T-helper 9 cell (primary cell): ENCODE results near the gene CTNND2.

Source experiments
- DNase-seq: peaks from one replicate; pipeline ENCODE4 v3.0.0-alpha.2; 2020

Gene CTNND2

GRCh38 chr5:11230890-11231289 lies 673.4 kb downstream of the CTNND2 start:
- DNase-seq: no peak

GRCh38 chr5:11227064-11227463 lies 677.2 kb downstream of the CTNND2 start:
- DNase-seq: no peak

- DNase-seq: no peak
Measured at GRCh38 chr5:11224436-11225187, 679.6 kb downstream of the CTNND2 start.

- no peak for DNase-seq
Measured at GRCh38 chr5:11222169-11222568, 682.1 kb downstream of the CTNND2 start.

GRCh38 chr5:11214864-11215644 lies 689.2 kb downstream of the CTNND2 start:
- no peak for DNase-seq

GRCh38 chr5:11212706-11213105 lies 691.5 kb downstream of the CTNND2 start:
- DNase-seq: no peak

GRCh38 chr5:11197726-11198125 lies 706.5 kb downstream of the CTNND2 start:
- no peak for DNase-seq

- no peak for DNase-seq
Measured at GRCh38 chr5:11191673-11192072, 712.6 kb downstream of the CTNND2 start.

GRCh38 chr5:11182441-11183080 lies 721.7 kb downstream of the CTNND2 start:
- DNase-seq: no peak

GRCh38 chr5:11181940-11182339 lies 722.3 kb downstream of the CTNND2 start:
- no peak for DNase-seq

GRCh38 chr5:11180890-11181289 lies 723.4 kb downstream of the CTNND2 start:
- no peak for DNase-seq

GRCh38 chr5:11177999-11178711 lies 726.1 kb downstream of the CTNND2 start:
- DNase-seq: no peak

- no peak for DNase-seq
Measured at GRCh38 chr5:11174591-11174990, 729.7 kb downstream of the CTNND2 start.

GRCh38 chr5:11172484-11172883 lies 731.8 kb downstream of the CTNND2 start:
- no peak for DNase-seq

- DNase-seq: no peak
Measured at GRCh38 chr5:11171236-11171635, 733.0 kb downstream of the CTNND2 start.

GRCh38 chr5:11166923-11167322 lies 737.3 kb downstream of the CTNND2 start:
- no peak for DNase-seq

- DNase-seq: no peak
Measured at GRCh38 chr5:11164531-11165294, 739.5 kb downstream of the CTNND2 start.

- DNase-seq: no peak
Measured at GRCh38 chr5:11157132-11157531, 747.1 kb downstream of the CTNND2 start.

GRCh38 chr5:11153670-11154382 lies 750.4 kb downstream of the CTNND2 start:
- DNase-seq: no peak

GRCh38 chr5:11152368-11152767 lies 751.9 kb downstream of the CTNND2 start:
- no peak for DNase-seq

- DNase-seq: no peak
Measured at GRCh38 chr5:11150976-11151375, 753.3 kb downstream of the CTNND2 start.
